HepG2 (cell line): Measurements from ENCODE around the gene YWHAB. TPM values are rescaled to one million over a fixed set of nuclear protein-coding genes. Genes with fewer than 3 reads are reported as not detected.
A peak's percentile ranks its signal among the peaks of the same experiment; 100 is the strongest.

Experiments
- FOXJ3 ChIP-seq: sonication (generic); formaldehyde crosslinking; IDR thresholded peaks from 2 replicates; pipeline ENCODE4 v1.4.0; 2020; ENCODE audit warnings: missing genetic modification reagents, mild to moderate bottlenecking, borderline replicate concordance
- GATAD1 ChIP-seq: IDR thresholded peaks from 2 replicates; pipeline ENCODE4 v1.6.1; 2016; ENCODE audit warnings: missing genetic modification reagents, missing compliant biosample characterization
- HCFC1 ChIP-seq: fragments of 150-350 bp; IDR thresholded peaks from 2 replicates; pipeline ENCODE4 v1.6.1; 2014; ENCODE audit warnings: low read depth, low read length
- JARID2 ChIP-seq: sonication (generic); formaldehyde crosslinking; IDR thresholded peaks from 2 replicates; pipeline ENCODE4 v1.8.1; 2023; ENCODE audit warnings: missing genetic modification reagents, inconsistent platforms; ENCODE audit not compliant: insufficient replicate concordance
- KLF16 ChIP-seq, 2 experiments: sonication (generic) in 1 of 2; formaldehyde crosslinking in 1 of 2; IDR thresholded peaks; 2 replicates each; pipeline versions ENCODE4 v1.6.1 to v1.8.0; 2016 to 2023; ENCODE audit warnings: missing genetic modification reagents in 2 of 2, missing compliant biosample characterization in 1 of 2
- NFKBIZ ChIP-seq: IDR thresholded peaks from 2 replicates; pipeline ENCODE4 v1.6.1; 2018; ENCODE audit warnings: missing genetic modification reagents, missing compliant biosample characterization
- NR2F6 ChIP-seq, 2 experiments: IDR thresholded peaks; 2 replicates each; pipeline ENCODE4 v1.6.1; 2016; ENCODE audit warnings: antibody characterized with exemption in 1 of 2, mild to moderate bottlenecking in 1 of 2
- RXRB ChIP-seq: IDR thresholded peaks from 2 replicates; pipeline ENCODE4 v1.6.1; 2016; ENCODE audit warnings: borderline replicate concordance, missing genetic modification reagents, missing compliant biosample characterization
- SETDB1 ChIP-seq: sonication (generic); formaldehyde crosslinking; IDR thresholded peaks from 2 replicates; pipeline ENCODE4 v1.5.1; 2020; ENCODE audit warnings: missing genetic modification reagents, mild to moderate bottlenecking, borderline replicate concordance
- ZNF354B ChIP-seq: sonication (generic); formaldehyde crosslinking; IDR thresholded peaks from 2 replicates; pipeline ENCODE4 v1.8.0; 2022; ENCODE audit warnings: mild to moderate bottlenecking, missing genetic modification reagents
- ZNF607 ChIP-seq: sonication (generic); formaldehyde crosslinking; IDR thresholded peaks from 2 replicates; pipeline ENCODE4 v1.5.1; 2020; ENCODE audit warnings: missing genetic modification reagents, mild to moderate bottlenecking, borderline replicate concordance
- polyA plus RNA-seq, 8 experiments: library from polyadenylated mRNA; depleted of rRNA in 3 of 8; stranded (reverse) in 7 of 8; unstranded in 1 of 8; fragments of >200 nt; fragmentation: Illumina TruSeq in 4 of 8; extraction: Trizol in 4 of 8; gene quantifications; 2 replicates each; pipeline versions ENCODE4 v1.2.1 to v1.2.3, GENCODE V29; 2011 to 2016; ENCODE audit warnings: low read depth in 4 of 8, missing spikeins in 1 of 8, mixed read lengths in 1 of 8; ENCODE audit not compliant: insufficient read depth in 1 of 8
- total RNA-seq, 5 experiments: library from RNA; depleted of rRNA; stranded (reverse); fragments of >200 nt; fragmentation: Illumina TruSeq; extraction: Trizol; gene quantifications; 2 replicates each; pipeline ENCODE4 v1.2.3, GENCODE V29; 2016; ENCODE audit warnings: low read depth in 1 of 5
- TF ChIP-seq, protein P1 (sequence below): sonication (generic); formaldehyde crosslinking; IDR thresholded peaks from 2 replicates; pipeline ENCODE4 v1.4.0; 2020; ENCODE audit warnings: missing genetic modification reagents, mild to moderate bottlenecking, borderline replicate concordance
- TF ChIP-seq, protein P2 (sequence below): sonication (generic); formaldehyde crosslinking; IDR thresholded peaks from 2 replicates; pipeline ENCODE4 v1.5.0; 2020; ENCODE audit warnings: mild to moderate bottlenecking, missing genetic modification reagents
- TF ChIP-seq, protein P3 (sequence below): sonication (generic); formaldehyde crosslinking; IDR thresholded peaks from 2 replicates; pipeline ENCODE4 v1.4.0; 2020; ENCODE audit warnings: missing genetic modification reagents
- TF ChIP-seq, protein P4 (sequence below): sonication (generic); IDR thresholded peaks from 2 replicates; pipeline ENCODE4 v1.6.1; 2016; ENCODE audit warnings: low read depth, borderline replicate concordance
- TF ChIP-seq, protein P5 (sequence below): sonication (generic); formaldehyde crosslinking; IDR thresholded peaks from 2 replicates; pipeline ENCODE4 v1.5.1; 2020; ENCODE audit warnings: mild to moderate bottlenecking, missing genetic modification reagents, borderline replicate concordance

YWHAB gene
- total and polyA plus RNA-seq, 2 of the 13 experiments (the other 11 are each of a cell fraction or from before 2014, with no cell fraction given): 77.2 to 121 TPM

DNA sequence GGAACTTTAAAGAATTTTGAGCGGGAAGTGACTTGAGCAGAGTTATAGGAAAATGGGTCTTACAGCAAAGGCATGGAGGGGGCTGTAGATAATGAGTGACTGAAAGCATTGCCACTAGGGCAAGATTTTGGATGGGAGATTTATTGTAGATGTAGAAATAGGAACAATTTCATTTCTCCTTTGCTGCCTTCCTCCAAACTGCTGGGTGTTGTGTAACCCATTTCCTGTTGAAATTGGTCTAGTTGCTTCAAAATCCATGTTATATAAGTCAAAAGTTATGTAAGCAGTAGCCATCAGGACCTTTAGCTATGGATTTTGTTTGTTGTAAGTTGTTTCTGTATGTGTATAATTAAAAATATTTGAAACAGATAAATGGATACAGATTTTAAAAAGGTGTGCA, 11.1 kb downstream of the YWHAB start (continued):
- TF ChIP-seq NR2F6 (IDR thresholded peaks at IDR 0.05) (no peak), NR2F6 (CRISPR knock-in tag; IDR thresholded peaks at IDR 0.05) (peak; percentile 60; the same call in 1 of the 2 replicates), FOXJ3 (CRISPR knock-in tag) (peak; percentile 39; the same call in 1 of the 2 replicates), SETDB1 (CRISPR knock-in tag) (0 out of 2 replicates have a peak, but pooled peaks have one; percentile 25), RXRB (CRISPR knock-in tag) (peak; percentile 95), KLF16 (CRISPR knock-in tag; IDR thresholded peaks at IDR 0.05) (peak in 1 of 2 experiments; percentile 31; a peak in 1 of 4 replicates), HCFC1 (no peak), GATAD1 (CRISPR knock-in tag) (peak; percentile 59; the same call in 1 of the 2 replicates), JARID2 (CRISPR knock-in tag) (no peak), NFKBIZ (peak; percentile 46; the same call in 1 of the 2 replicates), ZNF607 (CRISPR knock-in tag) (no peak), ZNF354B (CRISPR knock-in tag) (no peak)
- TF ChIP-seq, protein P1, sequence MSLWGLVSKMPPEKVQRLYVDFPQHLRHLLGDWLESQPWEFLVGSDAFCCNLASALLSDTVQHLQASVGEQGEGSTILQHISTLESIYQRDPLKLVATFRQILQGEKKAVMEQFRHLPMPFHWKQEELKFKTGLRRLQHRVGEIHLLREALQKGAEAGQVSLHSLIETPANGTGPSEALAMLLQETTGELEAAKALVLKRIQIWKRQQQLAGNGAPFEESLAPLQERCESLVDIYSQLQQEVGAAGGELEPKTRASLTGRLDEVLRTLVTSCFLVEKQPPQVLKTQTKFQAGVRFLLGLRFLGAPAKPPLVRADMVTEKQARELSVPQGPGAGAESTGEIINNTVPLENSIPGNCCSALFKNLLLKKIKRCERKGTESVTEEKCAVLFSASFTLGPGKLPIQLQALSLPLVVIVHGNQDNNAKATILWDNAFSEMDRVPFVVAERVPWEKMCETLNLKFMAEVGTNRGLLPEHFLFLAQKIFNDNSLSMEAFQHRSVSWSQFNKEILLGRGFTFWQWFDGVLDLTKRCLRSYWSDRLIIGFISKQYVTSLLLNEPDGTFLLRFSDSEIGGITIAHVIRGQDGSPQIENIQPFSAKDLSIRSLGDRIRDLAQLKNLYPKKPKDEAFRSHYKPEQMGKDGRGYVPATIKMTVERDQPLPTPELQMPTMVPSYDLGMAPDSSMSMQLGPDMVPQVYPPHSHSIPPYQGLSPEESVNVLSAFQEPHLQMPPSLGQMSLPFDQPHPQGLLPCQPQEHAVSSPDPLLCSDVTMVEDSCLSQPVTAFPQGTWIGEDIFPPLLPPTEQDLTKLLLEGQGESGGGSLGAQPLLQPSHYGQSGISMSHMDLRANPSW (CRISPR knock-in tag): no peak
- TF ChIP-seq, protein P2, sequence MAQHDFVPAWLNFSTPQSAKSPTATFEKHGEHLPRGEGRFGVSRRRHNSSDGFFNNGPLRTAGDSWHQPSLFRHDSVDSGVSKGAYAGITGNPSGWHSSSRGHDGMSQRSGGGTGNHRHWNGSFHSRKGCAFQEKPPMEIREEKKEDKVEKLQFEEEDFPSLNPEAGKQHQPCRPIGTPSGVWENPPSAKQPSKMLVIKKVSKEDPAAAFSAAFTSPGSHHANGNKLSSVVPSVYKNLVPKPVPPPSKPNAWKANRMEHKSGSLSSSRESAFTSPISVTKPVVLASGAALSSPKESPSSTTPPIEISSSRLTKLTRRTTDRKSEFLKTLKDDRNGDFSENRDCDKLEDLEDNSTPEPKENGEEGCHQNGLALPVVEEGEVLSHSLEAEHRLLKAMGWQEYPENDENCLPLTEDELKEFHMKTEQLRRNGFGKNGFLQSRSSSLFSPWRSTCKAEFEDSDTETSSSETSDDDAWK: no peak
- TF ChIP-seq, protein P3, sequence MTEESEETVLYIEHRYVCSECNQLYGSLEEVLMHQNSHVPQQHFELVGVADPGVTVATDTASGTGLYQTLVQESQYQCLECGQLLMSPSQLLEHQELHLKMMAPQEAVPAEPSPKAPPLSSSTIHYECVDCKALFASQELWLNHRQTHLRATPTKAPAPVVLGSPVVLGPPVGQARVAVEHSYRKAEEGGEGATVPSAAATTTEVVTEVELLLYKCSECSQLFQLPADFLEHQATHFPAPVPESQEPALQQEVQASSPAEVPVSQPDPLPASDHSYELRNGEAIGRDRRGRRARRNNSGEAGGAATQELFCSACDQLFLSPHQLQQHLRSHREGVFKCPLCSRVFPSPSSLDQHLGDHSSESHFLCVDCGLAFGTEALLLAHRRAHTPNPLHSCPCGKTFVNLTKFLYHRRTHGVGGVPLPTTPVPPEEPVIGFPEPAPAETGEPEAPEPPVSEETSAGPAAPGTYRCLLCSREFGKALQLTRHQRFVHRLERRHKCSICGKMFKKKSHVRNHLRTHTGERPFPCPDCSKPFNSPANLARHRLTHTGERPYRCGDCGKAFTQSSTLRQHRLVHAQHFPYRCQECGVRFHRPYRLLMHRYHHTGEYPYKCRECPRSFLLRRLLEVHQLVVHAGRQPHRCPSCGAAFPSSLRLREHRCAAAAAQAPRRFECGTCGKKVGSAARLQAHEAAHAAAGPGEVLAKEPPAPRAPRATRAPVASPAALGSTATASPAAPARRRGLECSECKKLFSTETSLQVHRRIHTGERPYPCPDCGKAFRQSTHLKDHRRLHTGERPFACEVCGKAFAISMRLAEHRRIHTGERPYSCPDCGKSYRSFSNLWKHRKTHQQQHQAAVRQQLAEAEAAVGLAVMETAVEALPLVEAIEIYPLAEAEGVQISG (CRISPR knock-in tag): no peak
- TF ChIP-seq, protein P4, sequence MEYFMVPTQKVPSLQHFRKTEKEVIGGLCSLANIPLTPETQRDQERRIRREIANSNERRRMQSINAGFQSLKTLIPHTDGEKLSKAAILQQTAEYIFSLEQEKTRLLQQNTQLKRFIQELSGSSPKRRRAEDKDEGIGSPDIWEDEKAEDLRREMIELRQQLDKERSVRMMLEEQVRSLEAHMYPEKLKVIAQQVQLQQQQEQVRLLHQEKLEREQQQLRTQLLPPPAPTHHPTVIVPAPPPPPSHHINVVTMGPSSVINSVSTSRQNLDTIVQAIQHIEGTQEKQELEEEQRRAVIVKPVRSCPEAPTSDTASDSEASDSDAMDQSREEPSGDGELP: peak; percentile 23; the same call in 1 of the 2 replicates
- TF ChIP-seq, protein P5, sequence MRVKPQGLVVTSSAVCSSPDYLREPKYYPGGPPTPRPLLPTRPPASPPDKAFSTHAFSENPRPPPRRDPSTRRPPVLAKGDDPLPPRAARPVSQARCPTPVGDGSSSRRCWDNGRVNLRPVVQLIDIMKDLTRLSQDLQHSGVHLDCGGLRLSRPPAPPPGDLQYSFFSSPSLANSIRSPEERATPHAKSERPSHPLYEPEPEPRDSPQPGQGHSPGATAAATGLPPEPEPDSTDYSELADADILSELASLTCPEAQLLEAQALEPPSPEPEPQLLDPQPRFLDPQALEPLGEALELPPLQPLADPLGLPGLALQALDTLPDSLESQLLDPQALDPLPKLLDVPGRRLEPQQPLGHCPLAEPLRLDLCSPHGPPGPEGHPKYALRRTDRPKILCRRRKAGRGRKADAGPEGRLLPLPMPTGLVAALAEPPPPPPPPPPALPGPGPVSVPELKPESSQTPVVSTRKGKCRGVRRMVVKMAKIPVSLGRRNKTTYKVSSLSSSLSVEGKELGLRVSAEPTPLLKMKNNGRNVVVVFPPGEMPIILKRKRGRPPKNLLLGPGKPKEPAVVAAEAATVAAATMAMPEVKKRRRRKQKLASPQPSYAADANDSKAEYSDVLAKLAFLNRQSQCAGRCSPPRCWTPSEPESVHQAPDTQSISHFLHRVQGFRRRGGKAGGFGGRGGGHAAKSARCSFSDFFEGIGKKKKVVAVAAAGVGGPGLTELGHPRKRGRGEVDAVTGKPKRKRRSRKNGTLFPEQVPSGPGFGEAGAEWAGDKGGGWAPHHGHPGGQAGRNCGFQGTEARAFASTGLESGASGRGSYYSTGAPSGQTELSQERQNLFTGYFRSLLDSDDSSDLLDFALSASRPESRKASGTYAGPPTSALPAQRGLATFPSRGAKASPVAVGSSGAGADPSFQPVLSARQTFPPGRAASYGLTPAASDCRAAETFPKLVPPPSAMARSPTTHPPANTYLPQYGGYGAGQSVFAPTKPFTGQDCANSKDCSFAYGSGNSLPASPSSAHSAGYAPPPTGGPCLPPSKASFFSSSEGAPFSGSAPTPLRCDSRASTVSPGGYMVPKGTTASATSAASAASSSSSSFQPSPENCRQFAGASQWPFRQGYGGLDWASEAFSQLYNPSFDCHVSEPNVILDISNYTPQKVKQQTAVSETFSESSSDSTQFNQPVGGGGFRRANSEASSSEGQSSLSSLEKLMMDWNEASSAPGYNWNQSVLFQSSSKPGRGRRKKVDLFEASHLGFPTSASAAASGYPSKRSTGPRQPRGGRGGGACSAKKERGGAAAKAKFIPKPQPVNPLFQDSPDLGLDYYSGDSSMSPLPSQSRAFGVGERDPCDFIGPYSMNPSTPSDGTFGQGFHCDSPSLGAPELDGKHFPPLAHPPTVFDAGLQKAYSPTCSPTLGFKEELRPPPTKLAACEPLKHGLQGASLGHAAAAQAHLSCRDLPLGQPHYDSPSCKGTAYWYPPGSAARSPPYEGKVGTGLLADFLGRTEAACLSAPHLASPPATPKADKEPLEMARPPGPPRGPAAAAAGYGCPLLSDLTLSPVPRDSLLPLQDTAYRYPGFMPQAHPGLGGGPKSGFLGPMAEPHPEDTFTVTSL: peak; percentile 63; the same call in 1 of the 2 replicates
